Embryonic facial prominence (tissue), 1 donor: Measurements from ENCODE around the gene LRRC27.
"Not testable (repeated sequence)": the region's sequence is repeated elsewhere in the genome, so short reads cannot be mapped to it uniquely, and the experiment has no call there.

Experiments
- DNase-seq: peaks from one replicate; pipeline ENCODE4 v3.0.0-alpha.2; 2016; ENCODE audit errors: extremely low spot score

Gene LRRC27

GRCh38 chr10:132314881-132315280 lies 17.1 kb upstream of the LRRC27 start:
- DNase-seq, result not testable (repeated sequence)

- no peak for DNase-seq
These were observed 15.9 kb upstream of the LRRC27 start for GRCh38 chr10:132316133-132316532.

GRCh38 chr10:132317477-132317876 lies 14.5 kb upstream of the LRRC27 start:
- DNase-seq, result not testable (repeated sequence)

- no peak for DNase-seq
These were observed 11.9 kb upstream of the LRRC27 start for GRCh38 chr10:132319853-132320653.

GRCh38 chr10:132320654-132321469 lies 11.1 kb upstream of the LRRC27 start:
- DNase-seq, result no peak

- DNase-seq, result no peak
These were observed 10.3 kb upstream of the LRRC27 start for GRCh38 chr10:132321726-132322125.

- DNase-seq, result no peak
These were observed 9.4 kb upstream of the LRRC27 start for GRCh38 chr10:132322586-132323048.

- no peak for DNase-seq
These were observed 7.8 kb upstream of the LRRC27 start for GRCh38 chr10:132324186-132324585.

- DNase-seq, result no peak
These were observed 5.6 kb upstream of the LRRC27 start for GRCh38 chr10:132326344-132326889.

- no peak for DNase-seq
These were observed 5.1 kb upstream of the LRRC27 start for GRCh38 chr10:132326925-132327324.

- DNase-seq, result no peak
These were observed 3.9 kb upstream of the LRRC27 start for GRCh38 chr10:132328106-132328505.

GRCh38 chr10:132328738-132329137 lies 3.3 kb upstream of the LRRC27 start:
- DNase-seq, result no peak

- DNase-seq, result no peak
These were observed 2.2 kb upstream of the LRRC27 start for GRCh38 chr10:132329565-132330485.

- DNase-seq, result no peak
These were observed 1.5 kb upstream of the LRRC27 start for GRCh38 chr10:132330486-132330833.

- DNase-seq, result no peak
These were observed 401 bp downstream of the LRRC27 start for GRCh38 chr10:132332433-132332754.

GRCh38 chr10:132333386-132333785 lies 1.4 kb downstream of the LRRC27 start:
- DNase-seq, result no peak

- DNase-seq, result no peak
These were observed 2.7 kb downstream of the LRRC27 start for GRCh38 chr10:132334631-132335188.

- no peak for DNase-seq
These were observed 3.4 kb downstream of the LRRC27 start for GRCh38 chr10:132335189-132336063.

- no peak for DNase-seq
These were observed 4.2 kb downstream of the LRRC27 start for GRCh38 chr10:132336064-132336746.

- no peak for DNase-seq
These were observed 5.0 kb downstream of the LRRC27 start for GRCh38 chr10:132336919-132337407.
